ENCODE measurements around the gene SHC3.

SHC3 gene

GRCh38 chr9:89000371-89000781 is 178.2 kb downstream of the SHC3 start:
- H3K27ac ChIP-seq (ENCODE audit: low read length): no peak overlapping the region
- H4K20me1 ChIP-seq (ENCODE audit: insufficient read depth, low read length): no peaks in the 10 kb centered on the region
- DNase-seq: no peak
- H3K9ac ChIP-seq (ENCODE audit: low read depth, low read length): no peak overlapping the region
- H3K4me2 ChIP-seq (ENCODE audit: insufficient read depth, low read length): no peak overlapping the region
- no peaks in the 10 kb centered on the region for H3K27me3 ChIP-seq (ENCODE audit: insufficient read depth, low read length, poor library complexity)
- H3K9me3 ChIP-seq (ENCODE audit: insufficient read depth, low read length, severe bottlenecking): no peaks in the 10 kb centered on the region
- ATAC-seq (ENCODE audit: insufficient read depth, low read depth): no peak
- no peak for TF ChIP-seq EZH2 (IDR thresholded peaks at IDR 0.05; ENCODE audit: borderline replicate concordance, low read depth, low read length, severe bottlenecking)
- no peak for TF ChIP-seq CTCF (IDR thresholded peaks at IDR 0.05; ENCODE audit: borderline replicate concordance, extremely low read depth, low read length, poor library complexity, severe bottlenecking)
- H3K36me3 ChIP-seq (ENCODE audit: insufficient read depth, low read length): no peaks in the 10 kb centered on the region
- H2AFZ ChIP-seq (ENCODE audit: low read depth, low read length): no peak overlapping the region
- H3K4me3 ChIP-seq (ENCODE audit: low read depth in 1 of 2, low read length in 2 of 2): no peak overlapping the region
- peaks cover 10% of the 10 kb centered on the region for H3K4me1 ChIP-seq (ENCODE audit: insufficient read depth, low read length)
- H3K79me2 ChIP-seq (ENCODE audit: insufficient read depth, low read length): no peaks in the 10 kb centered on the region

- Histone ChIP-seq H3K27ac (ENCODE audit: low read length) (no peak overlapping the region), H2AFZ (ENCODE audit: low read depth, low read length) (no peak overlapping the region)
These were observed 179.7 kb downstream of the SHC3 start for GRCh38 chr9:88998911-88999310.

GRCh38 chr9:88998503-88998902 is 180.1 kb downstream of the SHC3 start:
- Histone ChIP-seq H4K20me1 (ENCODE audit: insufficient read depth, low read length) (no peaks in the 10 kb centered on the region), H3K4me3 (ENCODE audit: low read depth in 1 of 2, low read length in 2 of 2) (no peak overlapping the region), H3K27ac (ENCODE audit: low read length) (no peak overlapping the region), H2AFZ (ENCODE audit: low read depth, low read length) (no peak overlapping the region), H3K27me3 (ENCODE audit: insufficient read depth, low read length, poor library complexity) (no peaks in the 10 kb centered on the region), H3K9me3 (ENCODE audit: insufficient read depth, low read length, severe bottlenecking) (no peaks in the 10 kb centered on the region), H3K4me2 (ENCODE audit: insufficient read depth, low read length) (no peak overlapping the region), H3K9ac (ENCODE audit: low read depth, low read length) (no peak overlapping the region), H3K79me2 (ENCODE audit: insufficient read depth, low read length) (no peaks in the 10 kb centered on the region), H3K36me3 (ENCODE audit: insufficient read depth, low read length) (no peaks in the 10 kb centered on the region), H3K4me1 (ENCODE audit: insufficient read depth, low read length) (peaks cover 10% of the 10 kb centered on the region)
- TF ChIP-seq EZH2 (IDR thresholded peaks at IDR 0.05; ENCODE audit: borderline replicate concordance, low read depth, low read length, severe bottlenecking) (no peak), CTCF (IDR thresholded peaks at IDR 0.05; ENCODE audit: borderline replicate concordance, extremely low read depth, low read length, poor library complexity, severe bottlenecking) (no peak)
- ATAC-seq (ENCODE audit: insufficient read depth, low read depth) (no peak), DNase-seq (no peak)

More at GRCh38 chr9:88998911-88999310, 179.7 kb downstream of the SHC3 start:
- Histone ChIP-seq H3K9me3 (ENCODE audit: insufficient read depth, low read length, severe bottlenecking) (no peaks in the 10 kb centered on the region), H3K27me3 (ENCODE audit: insufficient read depth, low read length, poor library complexity) (no peaks in the 10 kb centered on the region), H3K4me3 (ENCODE audit: low read depth in 1 of 2, low read length in 2 of 2) (no peak overlapping the region), H3K9ac (ENCODE audit: low read depth, low read length) (no peak overlapping the region), H4K20me1 (ENCODE audit: insufficient read depth, low read length) (no peaks in the 10 kb centered on the region), H3K36me3 (ENCODE audit: insufficient read depth, low read length) (no peaks in the 10 kb centered on the region), H3K4me2 (ENCODE audit: insufficient read depth, low read length) (no peak overlapping the region), H3K79me2 (ENCODE audit: insufficient read depth, low read length) (no peaks in the 10 kb centered on the region), H3K4me1 (ENCODE audit: insufficient read depth, low read length) (peaks cover 10% of the 10 kb centered on the region)
- DNase-seq (no peak), ATAC-seq (ENCODE audit: insufficient read depth, low read depth) (no peak)
- TF ChIP-seq CTCF (IDR thresholded peaks at IDR 0.05; ENCODE audit: borderline replicate concordance, extremely low read depth, low read length, poor library complexity, severe bottlenecking): no peak
- no peak for TF ChIP-seq EZH2 (IDR thresholded peaks at IDR 0.05; ENCODE audit: borderline replicate concordance, low read depth, low read length, severe bottlenecking)

GRCh38 chr9:88997646-88998045 is 181.0 kb downstream of the SHC3 start:
- no peak for TF ChIP-seq EZH2 (IDR thresholded peaks at IDR 0.05; ENCODE audit: borderline replicate concordance, low read depth, low read length, severe bottlenecking)
- no peak for TF ChIP-seq CTCF (IDR thresholded peaks at IDR 0.05; ENCODE audit: borderline replicate concordance, extremely low read depth, low read length, poor library complexity, severe bottlenecking)
- no peak overlapping the region for H3K27ac ChIP-seq (ENCODE audit: low read length)
- H3K4me3 ChIP-seq (ENCODE audit: low read depth in 1 of 2, low read length in 2 of 2): no peak overlapping the region
- no peak overlapping the region for H3K4me2 ChIP-seq (ENCODE audit: insufficient read depth, low read length)
- H4K20me1 ChIP-seq (ENCODE audit: insufficient read depth, low read length): no peaks in the 10 kb centered on the region
- no peaks in the 10 kb centered on the region for H3K36me3 ChIP-seq (ENCODE audit: insufficient read depth, low read length)
- H3K9ac ChIP-seq (ENCODE audit: low read depth, low read length): no peak overlapping the region
- no peaks in the 10 kb centered on the region for H3K9me3 ChIP-seq (ENCODE audit: insufficient read depth, low read length, severe bottlenecking)
- no peaks in the 10 kb centered on the region for H3K27me3 ChIP-seq (ENCODE audit: insufficient read depth, low read length, poor library complexity)
- no peak overlapping the region for H2AFZ ChIP-seq (ENCODE audit: low read depth, low read length)
- no peaks in the 10 kb centered on the region for H3K79me2 ChIP-seq (ENCODE audit: insufficient read depth, low read length)
- peaks cover 10% of the 10 kb centered on the region for H3K4me1 ChIP-seq (ENCODE audit: insufficient read depth, low read length)
- DNase-seq: no peak
- ATAC-seq (ENCODE audit: insufficient read depth, low read depth): no peak

All from DND-41 (cell line).